Stimulated activated CD8-positive, alpha-beta memory T cell treated with anti-CD3 and anti-CD28 coated beads, Interleukin-15, amount 100 ng/mL, for 24 hours (primary cell): ENCODE data around the gene FHIT.

Experiments used
- DNase-seq: peaks from one replicate; pipeline ENCODE4 v3.0.0-alpha.2; 2020; ENCODE audit warnings: low read depth

The FHIT gene

GRCh38 chr3:61251174-61251972 is at the start of gene FHIT:
FHIT (minus strand) TSS chr3:61251452.
- peak; percentile 62 for DNase-seq

GRCh38 chr3:61300786-61301185 is 49.5 kb upstream of the FHIT start:
- DNase-seq = no peak

- DNase-seq = no peak
These were observed 48.7 kb upstream of the FHIT start for GRCh38 chr3:61300006-61300380.

- no peak for DNase-seq
These were observed 48.2 kb upstream of the FHIT start for GRCh38 chr3:61299343-61300005.

- DNase-seq = no peak
These were observed 46.6 kb upstream of the FHIT start for GRCh38 chr3:61297821-61298220.

- DNase-seq = no peak
These were observed 37.2 kb upstream of the FHIT start for GRCh38 chr3:61288446-61288845.

GRCh38 chr3:61283876-61284275 is 32.6 kb upstream of the FHIT start:
- no peak for DNase-seq

GRCh38 chr3:61278713-61279112 is 27.5 kb upstream of the FHIT start:
- DNase-seq = no peak

- no peak for DNase-seq
These were observed 26.2 kb upstream of the FHIT start for GRCh38 chr3:61277411-61277810.

GRCh38 chr3:61269435-61269834 is 18.2 kb upstream of the FHIT start:
- no peak for DNase-seq

GRCh38 chr3:61268644-61269043 is 17.4 kb upstream of the FHIT start:
- no peak for DNase-seq

GRCh38 chr3:61264281-61264680 is 13.0 kb upstream of the FHIT start:
- DNase-seq = no peak

- no peak for DNase-seq
These were observed 5.9 kb upstream of the FHIT start for GRCh38 chr3:61257148-61257547.

- no peak for DNase-seq
These were observed 2.5 kb upstream of the FHIT start for GRCh38 chr3:61253756-61254155.

GRCh38 chr3:61252836-61253235 is 1.6 kb upstream of the FHIT start:
- DNase-seq = no peak

- no peak for DNase-seq
These were observed 473 bp downstream of the FHIT start for GRCh38 chr3:61250784-61251173.

- DNase-seq = no peak
These were observed 2.8 kb downstream of the FHIT start for GRCh38 chr3:61248496-61248895.

- no peak for DNase-seq
These were observed 4.1 kb downstream of the FHIT start for GRCh38 chr3:61247191-61247590.

- DNase-seq = no peak
These were observed 11.4 kb downstream of the FHIT start for GRCh38 chr3:61239871-61240270.

- no peak for DNase-seq
These were observed 13.4 kb downstream of the FHIT start for GRCh38 chr3:61237858-61238257.

GRCh38 chr3:61236556-61236955 is 14.7 kb downstream of the FHIT start:
- DNase-seq = no peak

GRCh38 chr3:61233746-61234145 is 17.5 kb downstream of the FHIT start:
- DNase-seq = no peak

- DNase-seq = no peak
These were observed 19.6 kb downstream of the FHIT start for GRCh38 chr3:61231693-61232092.

GRCh38 chr3:61227799-61228198 is 23.5 kb downstream of the FHIT start:
- no peak for DNase-seq
